Prostate gland (tissue), 2 donors: ENCODE data around the gene VAV2.

Source experiments
- CTCF ChIP-seq, 4 experiments: fragments of 200-600 bp in 2 of 4; fragments of 450-650 bp in 2 of 4; sonication (generic) in 2 of 4; IDR thresholded peaks; 1 replicate in 3 of 4; 2 replicates in 1 of 4; pipeline ENCODE4 v1.5.1; 2016 to 2019; ENCODE audit warnings: antibody characterized with exemption in 4 of 4, mild to moderate bottlenecking in 2 of 4, moderate library complexity in 2 of 4
- POLR2AphosphoS5 ChIP-seq: sonication (generic); formaldehyde crosslinking; IDR thresholded peaks from one replicate; pipeline ENCODE4 v1.6.1; 2017; ENCODE audit warnings: antibody characterized with exemption

GRCh38 chr9:133786907-133787753, 205.0 kb downstream of the VAV2 start:
- TF ChIP-seq CTCF (IDR thresholded peaks at IDR 0.05) (no peak), POLR2AphosphoS5 (no peak)
